ENCODE results near the gene CAB39.

The CAB39 gene

GRCh38 chr2:230712443-230713330 lies at the start of gene CAB39:
TSS of gene CAB39 (plus strand) at chr2:230712842. CDS start at chr2:230760002, 47,160 bp downstream.
- peak; percentile 86 for DNase-seq (ENCODE audit: low spot score)

GRCh38 chr2:230664128-230664527 lies 48.5 kb upstream of the CAB39 start:
- peak; percentile 75 for DNase-seq (ENCODE audit: low spot score)

GRCh38 chr2:230664844-230665243 lies 47.8 kb upstream of the CAB39 start:
- DNase-seq (ENCODE audit: low spot score), result peak; percentile 19

- peak; percentile 86 for DNase-seq (ENCODE audit: low spot score)
These were observed 47.4 kb upstream of the CAB39 start for GRCh38 chr2:230665263-230665691.

GRCh38 chr2:230666446-230666845 lies 46.2 kb upstream of the CAB39 start:
- DNase-seq (ENCODE audit: low spot score), result no peak

GRCh38 chr2:230666885-230667712 lies 45.5 kb upstream of the CAB39 start:
- DNase-seq (ENCODE audit: low spot score), result peak; percentile 30

GRCh38 chr2:230668184-230668938 lies 44.3 kb upstream of the CAB39 start:
- DNase-seq (ENCODE audit: low spot score), result peak; percentile 81

GRCh38 chr2:230668939-230669303 lies 43.7 kb upstream of the CAB39 start:
- DNase-seq (ENCODE audit: low spot score), result peak; percentile 43

- DNase-seq (ENCODE audit: low spot score), result no peak
These were observed 43.2 kb upstream of the CAB39 start for GRCh38 chr2:230669386-230669950.

- DNase-seq (ENCODE audit: low spot score), result no peak
These were observed 41.5 kb upstream of the CAB39 start for GRCh38 chr2:230671117-230671516.

GRCh38 chr2:230672836-230673235 lies 39.8 kb upstream of the CAB39 start:
- no peak for DNase-seq (ENCODE audit: low spot score)

GRCh38 chr2:230674401-230674800 lies 38.2 kb upstream of the CAB39 start:
- no peak for DNase-seq (ENCODE audit: low spot score)

- no peak for DNase-seq (ENCODE audit: low spot score)
These were observed 37.5 kb upstream of the CAB39 start for GRCh38 chr2:230674966-230675672.

- DNase-seq (ENCODE audit: low spot score), result no peak
These were observed 36.1 kb upstream of the CAB39 start for GRCh38 chr2:230676546-230676945.

- no peak for DNase-seq (ENCODE audit: low spot score)
These were observed 35.3 kb upstream of the CAB39 start for GRCh38 chr2:230677201-230677946.

- DNase-seq (ENCODE audit: low spot score), result no peak
These were observed 34.6 kb upstream of the CAB39 start for GRCh38 chr2:230678018-230678417.

GRCh38 chr2:230678451-230678850 lies 34.2 kb upstream of the CAB39 start:
- DNase-seq (ENCODE audit: low spot score), result no peak

- no peak for DNase-seq (ENCODE audit: low spot score)
These were observed 32.0 kb upstream of the CAB39 start for GRCh38 chr2:230680463-230681170.

GRCh38 chr2:230681171-230681545 lies 31.5 kb upstream of the CAB39 start:
- DNase-seq (ENCODE audit: low spot score), result no peak

GRCh38 chr2:230682546-230682945 lies 30.1 kb upstream of the CAB39 start:
- DNase-seq (ENCODE audit: low spot score), result no peak

Data from activated CD4-positive, alpha-beta T cell treated with anti-CD3 and anti-CD28 coated beads, Interleukin-2, Interleukin-4, amounts not matched to agents 100 ng/mL and 50 ng/mL, durations not matched to agents 16 hours and 8 hours (primary cell).